ENCODE results near the gene AP1G1.

DNA sequence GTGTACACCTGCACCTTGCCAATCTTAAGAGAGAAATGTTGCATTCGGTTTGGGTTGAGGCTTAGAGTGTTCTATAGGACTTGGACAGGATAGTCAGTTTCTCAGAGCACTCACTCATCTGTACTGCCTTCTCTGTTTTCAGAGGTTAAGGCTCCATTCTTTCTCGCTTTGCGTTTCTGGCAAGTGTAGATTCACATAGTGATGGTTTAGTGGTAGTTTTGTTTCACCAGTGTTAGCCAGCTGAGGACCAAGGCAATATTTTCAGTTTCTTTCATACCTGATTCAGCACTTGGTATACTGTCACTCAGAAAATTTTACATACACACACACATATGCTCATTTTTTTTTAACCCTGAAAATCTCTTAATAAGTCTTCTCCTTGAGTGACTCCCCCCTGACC lies 38.5 kb upstream of the AP1G1 start:
- TF ChIP-seq, protein P1, sequence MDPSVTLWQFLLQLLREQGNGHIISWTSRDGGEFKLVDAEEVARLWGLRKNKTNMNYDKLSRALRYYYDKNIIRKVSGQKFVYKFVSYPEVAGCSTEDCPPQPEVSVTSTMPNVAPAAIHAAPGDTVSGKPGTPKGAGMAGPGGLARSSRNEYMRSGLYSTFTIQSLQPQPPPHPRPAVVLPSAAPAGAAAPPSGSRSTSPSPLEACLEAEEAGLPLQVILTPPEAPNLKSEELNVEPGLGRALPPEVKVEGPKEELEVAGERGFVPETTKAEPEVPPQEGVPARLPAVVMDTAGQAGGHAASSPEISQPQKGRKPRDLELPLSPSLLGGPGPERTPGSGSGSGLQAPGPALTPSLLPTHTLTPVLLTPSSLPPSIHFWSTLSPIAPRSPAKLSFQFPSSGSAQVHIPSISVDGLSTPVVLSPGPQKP (IDR thresholded peaks at IDR 0.05; ENCODE audit: low read depth, low read length): no peak
- TF ChIP-seq RCOR1 (IDR thresholded peaks at IDR 0.05; ENCODE audit: low read depth, low read length) (no peak), CHD2 (IDR thresholded peaks at IDR 0.05; ENCODE audit: low read length, partially characterized antibody) (no peak), POLR2A (IDR thresholded peaks at IDR 0.05; ENCODE audit: low read length) (no peak), BHLHE40 (IDR thresholded peaks at IDR 0.05; ENCODE audit: low read depth, low read length) (no peak), NR3C1 (IDR thresholded peaks at IDR 0.05) (no peak), CBX8 (IDR thresholded peaks at IDR 0.05) (no peak), HOXA7 (CRISPR knock-in tag; IDR thresholded peaks at IDR 0.05) (no peak)
- TF ChIP-seq, protein P2, sequence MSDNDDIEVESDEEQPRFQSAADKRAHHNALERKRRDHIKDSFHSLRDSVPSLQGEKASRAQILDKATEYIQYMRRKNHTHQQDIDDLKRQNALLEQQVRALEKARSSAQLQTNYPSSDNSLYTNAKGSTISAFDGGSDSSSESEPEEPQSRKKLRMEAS (IDR thresholded peaks at IDR 0.05): no peak
- TF ChIP-seq, protein P3, sequence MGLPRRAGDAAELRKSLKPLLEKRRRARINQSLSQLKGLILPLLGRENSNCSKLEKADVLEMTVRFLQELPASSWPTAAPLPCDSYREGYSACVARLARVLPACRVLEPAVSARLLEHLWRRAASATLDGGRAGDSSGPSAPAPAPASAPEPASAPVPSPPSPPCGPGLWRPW (IDR thresholded peaks at IDR 0.05): no peak
- TF ChIP-seq, protein P4, sequence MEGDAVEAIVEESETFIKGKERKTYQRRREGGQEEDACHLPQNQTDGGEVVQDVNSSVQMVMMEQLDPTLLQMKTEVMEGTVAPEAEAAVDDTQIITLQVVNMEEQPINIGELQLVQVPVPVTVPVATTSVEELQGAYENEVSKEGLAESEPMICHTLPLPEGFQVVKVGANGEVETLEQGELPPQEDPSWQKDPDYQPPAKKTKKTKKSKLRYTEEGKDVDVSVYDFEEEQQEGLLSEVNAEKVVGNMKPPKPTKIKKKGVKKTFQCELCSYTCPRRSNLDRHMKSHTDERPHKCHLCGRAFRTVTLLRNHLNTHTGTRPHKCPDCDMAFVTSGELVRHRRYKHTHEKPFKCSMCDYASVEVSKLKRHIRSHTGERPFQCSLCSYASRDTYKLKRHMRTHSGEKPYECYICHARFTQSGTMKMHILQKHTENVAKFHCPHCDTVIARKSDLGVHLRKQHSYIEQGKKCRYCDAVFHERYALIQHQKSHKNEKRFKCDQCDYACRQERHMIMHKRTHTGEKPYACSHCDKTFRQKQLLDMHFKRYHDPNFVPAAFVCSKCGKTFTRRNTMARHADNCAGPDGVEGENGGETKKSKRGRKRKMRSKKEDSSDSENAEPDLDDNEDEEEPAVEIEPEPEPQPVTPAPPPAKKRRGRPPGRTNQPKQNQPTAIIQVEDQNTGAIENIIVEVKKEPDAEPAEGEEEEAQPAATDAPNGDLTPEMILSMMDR (IDR thresholded peaks at IDR 0.05): no peak
- TF ChIP-seq, protein P5, sequence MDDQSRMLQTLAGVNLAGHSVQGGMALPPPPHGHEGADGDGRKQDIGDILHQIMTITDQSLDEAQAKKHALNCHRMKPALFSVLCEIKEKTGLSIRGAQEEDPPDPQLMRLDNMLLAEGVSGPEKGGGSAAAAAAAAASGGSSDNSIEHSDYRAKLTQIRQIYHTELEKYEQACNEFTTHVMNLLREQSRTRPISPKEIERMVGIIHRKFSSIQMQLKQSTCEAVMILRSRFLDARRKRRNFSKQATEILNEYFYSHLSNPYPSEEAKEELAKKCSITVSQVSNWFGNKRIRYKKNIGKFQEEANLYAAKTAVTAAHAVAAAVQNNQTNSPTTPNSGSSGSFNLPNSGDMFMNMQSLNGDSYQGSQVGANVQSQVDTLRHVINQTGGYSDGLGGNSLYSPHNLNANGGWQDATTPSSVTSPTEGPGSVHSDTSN (IDR thresholded peaks at IDR 0.05): no peak
